ENCODE data around the gene CAPN5.

Gene CAPN5

GRCh38 chr11:77049026-77049425 is 17.7 kb upstream of the CAPN5 start:
- Histone ChIP-seq H3K4me1 (ENCODE audit: low read depth, poor library complexity, severe bottlenecking) (peaks cover 6% of the 10 kb centered on the region), H3K79me2 (ENCODE audit: insufficient read depth, low read depth) (no peaks in the 10 kb centered on the region), H3K27me3 (ENCODE audit: insufficient read depth, low read depth) (no peaks in the 10 kb centered on the region), H2AFZ (ENCODE audit: low read depth) (no peak overlapping the region), H4K20me1 (ENCODE audit: insufficient read depth) (no peaks in the 10 kb centered on the region), H3K4me3 (IDR thresholded peaks at IDR 0.05; ENCODE audit: insufficient read depth, low read depth, low read length) (no peak overlapping the region), H3K27ac (no peak overlapping the region), H3K4me2 (no peak overlapping the region), H3K9ac (no peak overlapping the region), H3K36me3 (ENCODE audit: insufficient read depth) (no peaks in the 10 kb centered on the region)
- TF ChIP-seq CTCF (conservative IDR thresholded peaks at IDR 0.05; ENCODE audit: low read depth, low read length), result no peak

GRCh38 chr11:77051511-77051910 is 15.3 kb upstream of the CAPN5 start:
- Histone ChIP-seq H3K79me2 (ENCODE audit: insufficient read depth, low read depth) (no peaks in the 10 kb centered on the region), H3K4me1 (ENCODE audit: low read depth, poor library complexity, severe bottlenecking) (peaks cover 6% of the 10 kb centered on the region), H3K4me3 (IDR thresholded peaks at IDR 0.05; ENCODE audit: insufficient read depth, low read depth, low read length) (no peak overlapping the region), H3K36me3 (ENCODE audit: insufficient read depth) (no peaks in the 10 kb centered on the region), H4K20me1 (ENCODE audit: insufficient read depth) (no peaks in the 10 kb centered on the region), H3K27ac (no peak overlapping the region), H3K9ac (no peak overlapping the region), H3K27me3 (ENCODE audit: insufficient read depth, low read depth) (no peaks in the 10 kb centered on the region), H3K4me2 (no peak overlapping the region), H2AFZ (ENCODE audit: low read depth) (no peak overlapping the region)
- TF ChIP-seq CTCF (conservative IDR thresholded peaks at IDR 0.05; ENCODE audit: low read depth, low read length), result no peak

- Histone ChIP-seq H3K27ac (no peak overlapping the region), H3K36me3 (ENCODE audit: insufficient read depth) (no peaks in the 10 kb centered on the region), H3K4me1 (ENCODE audit: low read depth, poor library complexity, severe bottlenecking) (no peaks in the 10 kb centered on the region), H4K20me1 (ENCODE audit: insufficient read depth) (no peaks in the 10 kb centered on the region), H3K79me2 (ENCODE audit: insufficient read depth, low read depth) (no peaks in the 10 kb centered on the region), H3K27me3 (ENCODE audit: insufficient read depth, low read depth) (no peaks in the 10 kb centered on the region), H3K9ac (no peak overlapping the region), H3K4me3 (IDR thresholded peaks at IDR 0.05; ENCODE audit: insufficient read depth, low read depth, low read length) (no peak overlapping the region), H2AFZ (ENCODE audit: low read depth) (no peak overlapping the region), H3K4me2 (no peak overlapping the region)
- TF ChIP-seq CTCF (conservative IDR thresholded peaks at IDR 0.05; ENCODE audit: low read depth, low read length), result no peak
Observed at GRCh38 chr11:77052518-77052917, 14.3 kb upstream of the CAPN5 start.

- Histone ChIP-seq H3K4me1 (ENCODE audit: low read depth, poor library complexity, severe bottlenecking) (no peaks in the 10 kb centered on the region), H3K79me2 (ENCODE audit: insufficient read depth, low read depth) (no peaks in the 10 kb centered on the region), H3K36me3 (ENCODE audit: insufficient read depth) (no peaks in the 10 kb centered on the region), H3K4me2 (no peak overlapping the region), H4K20me1 (ENCODE audit: insufficient read depth) (no peaks in the 10 kb centered on the region), H3K27ac (no peak overlapping the region), H2AFZ (ENCODE audit: low read depth) (no peak overlapping the region), H3K9ac (no peak overlapping the region), H3K27me3 (ENCODE audit: insufficient read depth, low read depth) (no peaks in the 10 kb centered on the region), H3K4me3 (IDR thresholded peaks at IDR 0.05; ENCODE audit: insufficient read depth, low read depth, low read length) (no peak overlapping the region)
- TF ChIP-seq CTCF (conservative IDR thresholded peaks at IDR 0.05; ENCODE audit: low read depth, low read length), result no peak
Observed at GRCh38 chr11:77053217-77054015, 13.4 kb upstream of the CAPN5 start.

Measured in KMS-11 (cell line).